Measurements from ENCODE around the gene DOCK10. TPM values are rescaled to one million over a fixed set of nuclear protein-coding genes. Genes with fewer than 3 reads are reported as not detected.

The DOCK10 gene
- total and polyA plus RNA-seq, 10 of the 15 experiments (the other 5 are each of a cell fraction or from before 2014, with no cell fraction given), result 16.9 to 120 (median 85.5) TPM

DNA sequence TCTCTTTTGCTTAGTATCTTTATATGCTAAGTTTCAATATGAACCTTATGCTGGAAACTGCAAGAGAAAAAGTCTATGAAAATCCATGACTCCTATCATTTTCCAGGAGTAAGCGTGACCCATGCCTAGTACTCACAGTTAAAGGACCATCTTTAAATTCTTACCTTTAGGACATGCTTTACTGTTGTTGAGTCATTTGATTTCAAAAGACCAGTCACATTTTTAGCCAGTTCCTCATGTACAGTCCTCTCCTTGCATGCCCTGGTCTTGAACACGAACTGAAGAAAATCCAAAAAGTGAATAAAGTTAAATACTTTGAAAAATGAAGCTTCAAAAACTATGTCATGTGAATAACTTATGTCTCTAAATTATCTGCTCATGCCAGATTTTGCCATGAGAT is 208.3 kb downstream of the DOCK10 start:
- no peak for DNase-seq (ENCODE audit: low read depth, low spot score)
- 95% methylated on average over 2 of the region's 2 CpGs for WGBS (ENCODE audit: insufficient coverage, insufficient replicate concordance, low lambda C conversion rate, missing lambda C conversion rate)
- H3K9me3 ChIP-seq (replicated peaks; ENCODE audit: control insufficient read depth, insufficient read depth, low read length), result no peaks in the 10 kb centered on the region
- FAIRE-seq, result no peak
- no peak overlapping the region for H3K27ac ChIP-seq (ENCODE audit: control insufficient read depth, insufficient read depth)
- no peak overlapping the region for H3K4me3 ChIP-seq
- in situ Hi-C loops (cut with MboI) (no loop called here), intact Hi-C loops (cut with micrococcal nuclease; ENCODE audit: unreplicated experiment) (no loop called here)
- ChIA-PET POLR2A (no interaction called here), CTCF (no interaction called here), RAD21 (ENCODE audit: unreplicated experiment) (interaction anchor here (1.0 kb wide), 1 partner anchor 167 kb away, joined by 3 read pairs; no protein-coding TSS in a partner anchor), SMC1A (ENCODE audit: uncharacterized antibody, unreplicated experiment) (no interaction called here)
- no peak overlapping the region for H2AFZ ChIP-seq (ENCODE audit: control insufficient read depth, low read depth, low read length)
- peaks cover 10 to 66% of the 10 kb centered on the region in 2 experiments for H3K36me3 ChIP-seq (ENCODE audit: control insufficient read depth in 2 of 2, insufficient read depth in 2 of 2, low read length in 1 of 2)
- H3K9ac ChIP-seq (ENCODE audit: control insufficient read depth, insufficient read depth, low read length), result no peak overlapping the region
- no peak for ATAC-seq
- no peaks in the 10 kb centered on the region for H4K20me1 ChIP-seq (ENCODE audit: control insufficient read depth, insufficient read depth)
- no peak overlapping the region for H3K4me2 ChIP-seq (ENCODE audit: control insufficient read depth, insufficient read depth)
- no peaks in the 10 kb centered on the region for H3K27me3 ChIP-seq (replicated peaks in 1 of 2; ENCODE audit: control insufficient read depth in 2 of 2, insufficient read depth in 2 of 2, low read length in 1 of 2)
- no peaks in the 10 kb centered on the region for H3K4me1 ChIP-seq (ENCODE audit: control insufficient read depth, insufficient read depth, low read length)
- H3K79me2 ChIP-seq (ENCODE audit: control insufficient read depth, insufficient read depth, low read length), result no peaks in the 10 kb centered on the region
- BruUV-seq (replicated peaks), result no TSS peak
- TF ChIP-seq BMI1 (IDR thresholded peaks at IDR 0.05; ENCODE audit: borderline replicate concordance), result no peak
- TF ChIP-seq ZNF622 (IDR thresholded peaks at IDR 0.05), result no peak
- no peak for TF ChIP-seq TAF1 (IDR thresholded peaks at IDR 0.05; ENCODE audit: borderline replicate concordance, low read depth, low read length)
- TF ChIP-seq, protein P1, sequence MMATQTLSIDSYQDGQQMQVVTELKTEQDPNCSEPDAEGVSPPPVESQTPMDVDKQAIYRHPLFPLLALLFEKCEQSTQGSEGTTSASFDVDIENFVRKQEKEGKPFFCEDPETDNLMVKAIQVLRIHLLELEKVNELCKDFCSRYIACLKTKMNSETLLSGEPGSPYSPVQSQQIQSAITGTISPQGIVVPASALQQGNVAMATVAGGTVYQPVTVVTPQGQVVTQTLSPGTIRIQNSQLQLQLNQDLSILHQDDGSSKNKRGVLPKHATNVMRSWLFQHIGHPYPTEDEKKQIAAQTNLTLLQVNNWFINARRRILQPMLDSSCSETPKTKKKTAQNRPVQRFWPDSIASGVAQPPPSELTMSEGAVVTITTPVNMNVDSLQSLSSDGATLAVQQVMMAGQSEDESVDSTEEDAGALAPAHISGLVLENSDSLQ (IDR thresholded peaks at IDR 0.05), result no peak
- TF ChIP-seq RAD21 (IDR thresholded peaks at IDR 0.05; ENCODE audit: insufficient read depth, low read depth, low read length), result no peak
- TF ChIP-seq, protein P2, sequence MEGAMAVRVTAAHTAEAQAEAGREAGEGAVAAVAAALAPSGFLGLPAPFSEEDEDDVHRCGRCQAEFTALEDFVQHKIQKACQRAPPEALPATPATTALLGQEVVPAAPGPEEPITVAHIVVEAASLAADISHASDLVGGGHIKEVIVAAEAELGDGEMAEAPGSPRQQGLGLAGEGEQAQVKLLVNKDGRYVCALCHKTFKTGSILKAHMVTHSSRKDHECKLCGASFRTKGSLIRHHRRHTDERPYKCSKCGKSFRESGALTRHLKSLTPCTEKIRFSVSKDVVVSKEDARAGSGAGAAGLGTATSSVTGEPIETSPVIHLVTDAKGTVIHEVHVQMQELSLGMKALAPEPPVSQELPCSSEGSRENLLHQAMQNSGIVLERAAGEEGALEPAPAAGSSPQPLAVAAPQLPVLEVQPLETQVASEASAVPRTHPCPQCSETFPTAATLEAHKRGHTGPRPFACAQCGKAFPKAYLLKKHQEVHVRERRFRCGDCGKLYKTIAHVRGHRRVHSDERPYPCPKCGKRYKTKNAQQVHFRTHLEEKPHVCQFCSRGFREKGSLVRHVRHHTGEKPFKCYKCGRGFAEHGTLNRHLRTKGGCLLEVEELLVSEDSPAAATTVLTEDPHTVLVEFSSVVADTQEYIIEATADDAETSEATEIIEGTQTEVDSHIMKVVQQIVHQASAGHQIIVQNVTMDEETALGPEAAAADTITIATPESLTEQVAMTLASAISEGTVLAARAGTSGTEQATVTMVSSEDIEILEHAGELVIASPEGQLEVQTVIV (IDR thresholded peaks at IDR 0.05; ENCODE audit: borderline replicate concordance, partially characterized antibody), result no peak
- TF ChIP-seq RELA (IDR thresholded peaks at IDR 0.05; ENCODE audit: borderline replicate concordance, partially characterized antibody), result no peak
- no peak for TF ChIP-seq JUNB (IDR thresholded peaks at IDR 0.05)
- TF ChIP-seq, protein P3, sequence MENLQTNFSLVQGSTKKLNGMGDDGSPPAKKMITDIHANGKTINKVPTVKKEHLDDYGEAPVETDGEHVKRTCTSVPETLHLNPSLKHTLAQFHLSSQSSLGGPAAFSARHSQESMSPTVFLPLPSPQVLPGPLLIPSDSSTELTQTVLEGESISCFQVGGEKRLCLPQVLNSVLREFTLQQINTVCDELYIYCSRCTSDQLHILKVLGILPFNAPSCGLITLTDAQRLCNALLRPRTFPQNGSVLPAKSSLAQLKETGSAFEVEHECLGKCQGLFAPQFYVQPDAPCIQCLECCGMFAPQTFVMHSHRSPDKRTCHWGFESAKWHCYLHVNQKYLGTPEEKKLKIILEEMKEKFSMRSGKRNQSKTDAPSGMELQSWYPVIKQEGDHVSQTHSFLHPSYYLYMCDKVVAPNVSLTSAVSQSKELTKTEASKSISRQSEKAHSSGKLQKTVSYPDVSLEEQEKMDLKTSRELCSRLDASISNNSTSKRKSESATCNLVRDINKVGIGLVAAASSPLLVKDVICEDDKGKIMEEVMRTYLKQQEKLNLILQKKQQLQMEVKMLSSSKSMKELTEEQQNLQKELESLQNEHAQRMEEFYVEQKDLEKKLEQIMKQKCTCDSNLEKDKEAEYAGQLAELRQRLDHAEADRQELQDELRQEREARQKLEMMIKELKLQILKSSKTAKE (IDR thresholded peaks at IDR 0.05; ENCODE audit: low read depth, poor library complexity, severe bottlenecking), result no peak
- TF ChIP-seq SREBF1 (IDR thresholded peaks at IDR 0.05; ENCODE audit: low read length), result no peak
- TF ChIP-seq, protein P4, sequence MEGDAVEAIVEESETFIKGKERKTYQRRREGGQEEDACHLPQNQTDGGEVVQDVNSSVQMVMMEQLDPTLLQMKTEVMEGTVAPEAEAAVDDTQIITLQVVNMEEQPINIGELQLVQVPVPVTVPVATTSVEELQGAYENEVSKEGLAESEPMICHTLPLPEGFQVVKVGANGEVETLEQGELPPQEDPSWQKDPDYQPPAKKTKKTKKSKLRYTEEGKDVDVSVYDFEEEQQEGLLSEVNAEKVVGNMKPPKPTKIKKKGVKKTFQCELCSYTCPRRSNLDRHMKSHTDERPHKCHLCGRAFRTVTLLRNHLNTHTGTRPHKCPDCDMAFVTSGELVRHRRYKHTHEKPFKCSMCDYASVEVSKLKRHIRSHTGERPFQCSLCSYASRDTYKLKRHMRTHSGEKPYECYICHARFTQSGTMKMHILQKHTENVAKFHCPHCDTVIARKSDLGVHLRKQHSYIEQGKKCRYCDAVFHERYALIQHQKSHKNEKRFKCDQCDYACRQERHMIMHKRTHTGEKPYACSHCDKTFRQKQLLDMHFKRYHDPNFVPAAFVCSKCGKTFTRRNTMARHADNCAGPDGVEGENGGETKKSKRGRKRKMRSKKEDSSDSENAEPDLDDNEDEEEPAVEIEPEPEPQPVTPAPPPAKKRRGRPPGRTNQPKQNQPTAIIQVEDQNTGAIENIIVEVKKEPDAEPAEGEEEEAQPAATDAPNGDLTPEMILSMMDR (IDR thresholded peaks at IDR 0.05 in 2 of 3, conservative IDR thresholded peaks at IDR 0.05 in 1 of 3; ENCODE audit: control insufficient read depth in 2 of 3, extremely low read depth in 1 of 3, insufficient read depth in 1 of 3, low read depth in 3 of 3, low read length in 3 of 3), result no peak
- TF ChIP-seq, protein P5, sequence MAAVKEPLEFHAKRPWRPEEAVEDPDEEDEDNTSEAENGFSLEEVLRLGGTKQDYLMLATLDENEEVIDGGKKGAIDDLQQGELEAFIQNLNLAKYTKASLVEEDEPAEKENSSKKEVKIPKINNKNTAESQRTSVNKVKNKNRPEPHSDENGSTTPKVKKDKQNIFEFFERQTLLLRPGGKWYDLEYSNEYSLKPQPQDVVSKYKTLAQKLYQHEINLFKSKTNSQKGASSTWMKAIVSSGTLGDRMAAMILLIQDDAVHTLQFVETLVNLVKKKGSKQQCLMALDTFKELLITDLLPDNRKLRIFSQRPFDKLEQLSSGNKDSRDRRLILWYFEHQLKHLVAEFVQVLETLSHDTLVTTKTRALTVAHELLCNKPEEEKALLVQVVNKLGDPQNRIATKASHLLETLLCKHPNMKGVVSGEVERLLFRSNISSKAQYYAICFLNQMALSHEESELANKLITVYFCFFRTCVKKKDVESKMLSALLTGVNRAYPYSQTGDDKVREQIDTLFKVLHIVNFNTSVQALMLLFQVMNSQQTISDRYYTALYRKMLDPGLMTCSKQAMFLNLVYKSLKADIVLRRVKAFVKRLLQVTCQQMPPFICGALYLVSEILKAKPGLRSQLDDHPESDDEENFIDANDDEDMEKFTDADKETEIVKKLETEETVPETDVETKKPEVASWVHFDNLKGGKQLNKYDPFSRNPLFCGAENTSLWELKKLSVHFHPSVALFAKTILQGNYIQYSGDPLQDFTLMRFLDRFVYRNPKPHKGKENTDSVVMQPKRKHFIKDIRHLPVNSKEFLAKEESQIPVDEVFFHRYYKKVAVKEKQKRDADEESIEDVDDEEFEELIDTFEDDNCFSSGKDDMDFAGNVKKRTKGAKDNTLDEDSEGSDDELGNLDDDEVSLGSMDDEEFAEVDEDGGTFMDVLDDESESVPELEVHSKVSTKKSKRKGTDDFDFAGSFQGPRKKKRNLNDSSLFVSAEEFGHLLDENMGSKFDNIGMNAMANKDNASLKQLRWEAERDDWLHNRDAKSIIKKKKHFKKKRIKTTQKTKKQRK (IDR thresholded peaks at IDR 0.05; ENCODE audit: low read depth, low read length), result no peak
- TF ChIP-seq GABPA (IDR thresholded peaks at IDR 0.05; ENCODE audit: low read depth), result no peak
- no peak for TF ChIP-seq NRF1 (conservative IDR thresholded peaks at IDR 0.05; ENCODE audit: low read depth, low read length)
